Stimulated activated CD4-positive, alpha-beta T cell treated with anti-CD3 and anti-CD28 coated beads, Interleukin-4, amount 100 ng/mL, for 48 hours (primary cell): ENCODE measurements around the gene SENP1.
"Not testable (repeated sequence)": the region's sequence is repeated elsewhere in the genome, so short reads cannot be mapped to it uniquely, and the experiment has no call there.

ENCODE experiments used
- DNase-seq, 2 donors: peaks; one replicate each; pipeline ENCODE4 v3.0.0-alpha.2; 2020; ENCODE audit warnings: low read depth in 2 of 2

SENP1 gene

GRCh38 chr12:48111312-48111693, 5.4 kb upstream of the SENP1 start:
- not testable (repeated sequence) for DNase-seq

GRCh38 chr12:48110691-48111311, 4.9 kb upstream of the SENP1 start:
- no peak for DNase-seq

GRCh38 chr12:48109424-48109823, 3.5 kb upstream of the SENP1 start:
- no peak for DNase-seq

GRCh38 chr12:48106681-48107613, 1.1 kb upstream of the SENP1 start:
- DNase-seq = no peak

- peak in 1 of 2 donors; percentile 18 for DNase-seq
Observed at GRCh38 chr12:48105321-48105866, 485 bp downstream of the SENP1 start.

- DNase-seq = no peak
Observed at GRCh38 chr12:48104531-48104930, 1.3 kb downstream of the SENP1 start.

- DNase-seq = no peak
Observed at GRCh38 chr12:48092611-48093010, 13.3 kb downstream of the SENP1 start.

GRCh38 chr12:48086327-48086726, 19.6 kb downstream of the SENP1 start:
- no peak for DNase-seq

GRCh38 chr12:48084841-48085460, 20.9 kb downstream of the SENP1 start:
- no peak for DNase-seq

GRCh38 chr12:48084066-48084465, 21.8 kb downstream of the SENP1 start:
- DNase-seq = no peak

- DNase-seq = no peak
Observed at GRCh38 chr12:48080821-48081220, 25.1 kb downstream of the SENP1 start.

- no peak for DNase-seq
Observed at GRCh38 chr12:48080285-48080684, 25.6 kb downstream of the SENP1 start.

GRCh38 chr12:48078901-48079300, 27.0 kb downstream of the SENP1 start:
- no peak for DNase-seq

GRCh38 chr12:48077111-48077510, 28.8 kb downstream of the SENP1 start:
- DNase-seq = no peak

- no peak for DNase-seq
Observed at GRCh38 chr12:48075832-48076231, 30.0 kb downstream of the SENP1 start.

- no peak for DNase-seq
Observed at GRCh38 chr12:48074266-48074665, 31.6 kb downstream of the SENP1 start.

- no peak for DNase-seq
Observed at GRCh38 chr12:48072266-48072665, 33.6 kb downstream of the SENP1 start.

- no peak for DNase-seq
Observed at GRCh38 chr12:48071808-48072207, 34.1 kb downstream of the SENP1 start.

- no peak for DNase-seq
Observed at GRCh38 chr12:48070731-48071130, 35.1 kb downstream of the SENP1 start.

GRCh38 chr12:48070033-48070432, 35.8 kb downstream of the SENP1 start:
- no peak for DNase-seq

GRCh38 chr12:48069241-48069640, 36.6 kb downstream of the SENP1 start:
- DNase-seq = no peak

GRCh38 chr12:48068457-48068856, 37.4 kb downstream of the SENP1 start:
- no peak for DNase-seq
